ES-I3 (cell line): ENCODE data around the gene UPF2.

Experiments used
- H3K36me3 ChIP-seq: 2 replicates; pipeline ENCODE4 v1.6.1; 2013; ENCODE audit warnings: mild to moderate bottlenecking, low read length, control low read depth, moderate library complexity; ENCODE audit not compliant: insufficient read depth
- H3K4me1 ChIP-seq: 2 replicates; pipeline ENCODE4 v1.6.1; 2013; ENCODE audit warnings: mild to moderate bottlenecking, control low read depth, low read length; ENCODE audit not compliant: insufficient read depth
- H3K9ac ChIP-seq: 2 replicates; pipeline ENCODE4 v1.6.1; 2013; ENCODE audit warnings: low read depth, mild to moderate bottlenecking, low read length, moderate library complexity
- H3K9me3 ChIP-seq: 2 replicates; pipeline ENCODE4 v1.6.1; 2013; ENCODE audit warnings: mild to moderate bottlenecking, low read length, moderate library complexity; ENCODE audit not compliant: control insufficient read depth, insufficient read depth

The UPF2 gene

DNA sequence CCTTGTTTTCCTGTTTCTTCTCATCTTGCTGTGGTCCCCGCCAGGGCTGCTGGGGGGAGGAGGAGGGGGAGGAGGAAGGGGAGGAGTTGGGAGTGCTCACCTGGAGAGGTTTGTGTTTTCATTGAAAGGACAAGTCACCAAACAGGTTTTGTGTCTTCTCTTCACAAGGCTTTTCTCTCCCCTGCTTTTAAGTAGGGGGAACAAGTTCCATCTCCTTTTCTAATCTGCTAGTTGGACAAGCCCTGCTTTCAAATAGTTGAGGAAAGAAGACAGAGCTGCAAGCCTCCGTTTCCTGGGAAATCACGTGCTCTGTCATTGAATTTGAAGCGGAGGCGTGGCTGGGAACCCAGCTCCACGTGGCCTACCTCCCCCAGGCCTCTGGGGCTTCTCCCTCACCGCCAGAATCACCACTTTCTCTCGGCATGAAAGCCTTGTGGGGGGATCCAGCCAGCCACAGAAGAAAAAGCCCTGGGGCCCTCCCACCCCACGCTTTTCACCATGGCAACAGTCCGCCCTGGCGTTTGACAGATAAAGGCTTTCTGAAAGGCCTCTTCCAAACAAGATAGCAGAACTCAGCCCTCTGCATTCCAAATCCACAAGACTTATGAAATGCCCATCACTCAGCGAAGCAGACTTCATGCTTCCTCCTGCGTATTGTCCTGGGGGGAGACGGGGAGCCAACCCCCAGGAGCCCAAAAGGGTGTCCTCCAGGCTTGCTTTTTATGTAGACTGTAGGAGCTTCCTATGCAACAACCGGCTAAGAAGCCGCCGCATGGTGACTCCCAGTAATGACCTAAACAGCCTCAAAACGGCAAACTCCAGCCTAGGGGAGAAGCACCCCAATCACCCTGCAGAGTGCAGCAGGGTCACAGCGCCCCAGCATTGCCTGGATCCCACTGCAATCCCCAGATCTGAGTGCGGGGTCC lies 167.8 kb downstream of the UPF2 start:
- Histone ChIP-seq H3K36me3 (no peaks in the 10 kb centered on the region), H3K9me3 (no peaks in the 10 kb centered on the region), H3K4me1 (peaks cover 15% of the 10 kb centered on the region; the same call in 1 of the 2 replicates), H3K9ac (no peak overlapping the region; the same call in 1 of the 2 replicates)

DNA sequence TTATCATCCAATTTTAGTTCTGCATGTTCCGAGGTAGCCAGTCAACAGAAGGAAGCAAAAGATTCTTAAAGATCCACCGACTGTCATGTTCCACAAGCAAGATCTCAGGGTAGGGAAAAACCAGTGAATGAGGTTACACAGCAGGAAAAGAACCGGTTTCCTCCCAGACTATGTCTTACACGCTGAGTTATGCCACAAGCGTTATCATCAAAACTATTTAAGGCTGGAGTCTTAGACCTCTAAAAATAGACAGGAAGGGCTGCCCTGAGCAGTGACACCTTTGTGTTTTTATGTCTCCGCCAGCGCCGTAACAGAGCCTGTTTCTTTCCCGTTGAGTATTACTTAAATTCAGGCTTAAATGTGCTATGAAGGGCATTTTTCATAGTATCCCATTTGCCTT lies 171.1 kb downstream of the UPF2 start:
- no peak overlapping the region for H3K9ac ChIP-seq

DNA sequence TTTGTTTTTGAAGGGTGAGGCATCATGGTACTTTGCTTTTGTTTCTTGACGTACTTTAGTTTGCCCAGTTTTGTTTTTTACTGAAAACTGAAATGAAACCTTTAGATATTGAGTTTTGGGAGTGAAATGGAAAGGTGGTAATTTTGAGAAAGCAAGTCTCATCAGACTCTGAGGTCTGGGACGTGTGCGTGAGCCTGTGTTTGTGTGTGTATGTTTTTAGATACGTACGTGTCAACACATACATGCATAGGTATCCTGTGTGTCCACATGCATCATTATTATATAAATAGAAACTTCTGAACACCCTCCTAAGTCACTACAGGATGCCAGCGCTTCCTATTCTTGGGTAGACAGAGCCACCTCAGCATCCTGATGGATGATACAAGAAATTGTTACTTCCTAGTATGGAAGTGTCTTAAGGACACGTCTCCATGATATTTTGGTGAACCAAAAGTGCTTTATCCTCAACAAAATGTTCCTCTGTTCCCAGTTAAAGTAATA lies 171.7 kb downstream of the UPF2 start:
- Histone ChIP-seq H3K4me1 (peaks cover 11% of the 10 kb centered on the region; the same call in 1 of the 2 replicates), H3K9me3 (no peaks in the 10 kb centered on the region), H3K36me3 (no peaks in the 10 kb centered on the region), H3K9ac (no peak overlapping the region)

More for the DNA sequence above, 171.1 kb downstream of the UPF2 start:
- Histone ChIP-seq H3K36me3 (no peaks in the 10 kb centered on the region), H3K9me3 (no peaks in the 10 kb centered on the region), H3K4me1 (peaks cover 15% of the 10 kb centered on the region; the same call in 1 of the 2 replicates)

DNA sequence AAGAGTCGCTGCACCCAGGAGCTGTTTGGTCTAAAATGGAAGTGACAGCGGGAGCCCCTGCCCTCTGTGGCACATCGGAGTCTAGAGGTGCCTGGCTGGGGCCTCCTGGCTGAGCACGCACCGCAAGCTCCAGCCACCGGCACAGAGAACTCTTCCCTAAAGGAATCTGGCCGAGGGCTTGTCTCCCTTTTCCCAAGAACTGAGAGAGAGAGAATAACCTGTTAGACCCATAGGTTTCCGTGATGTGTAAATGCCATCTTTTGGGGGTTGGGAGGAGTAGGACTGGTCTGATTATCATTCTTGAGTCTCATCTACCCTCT lies 172.2 kb downstream of the UPF2 start:
- peaks cover 6% of the 10 kb centered on the region; the same call in 1 of the 2 replicates for H3K4me1 ChIP-seq
- no peaks in the 10 kb centered on the region for H3K36me3 ChIP-seq
- H3K9me3 ChIP-seq = no peaks in the 10 kb centered on the region
- no peak overlapping the region for H3K9ac ChIP-seq
